Fibroblast of skin of abdomen (primary cell): ENCODE results near the gene IGFBP7.
"Not testable (repeated sequence)": the region's sequence is repeated elsewhere in the genome, so short reads cannot be mapped to it uniquely, and the experiment has no call there.

Source experiments
- DNase-seq: peaks from one replicate; pipeline ENCODE4 v3.0.0-alpha.2; 2013

IGFBP7 gene

GRCh38 chr4:57068237-57068981 is 41.8 kb downstream of the IGFBP7 start:
- no peak for DNase-seq

GRCh38 chr4:57065730-57066482 is 44.3 kb downstream of the IGFBP7 start:
- no peak for DNase-seq

- peak; percentile 83 for DNase-seq
These were observed 45.1 kb downstream of the IGFBP7 start for GRCh38 chr4:57064811-57065711.

GRCh38 chr4:57064120-57064519 is 46.1 kb downstream of the IGFBP7 start:
- no peak for DNase-seq

- no peak for DNase-seq
These were observed 46.7 kb downstream of the IGFBP7 start for GRCh38 chr4:57063518-57063917.

GRCh38 chr4:57061395-57061794 is 48.8 kb downstream of the IGFBP7 start:
- peak; percentile 78 for DNase-seq

GRCh38 chr4:57060717-57061067 is 49.5 kb downstream of the IGFBP7 start:
- DNase-seq, result not testable (repeated sequence)

- DNase-seq, result no peak
These were observed 50.1 kb downstream of the IGFBP7 start for GRCh38 chr4:57059890-57060716.

GRCh38 chr4:57055886-57056285 is 54.3 kb downstream of the IGFBP7 start:
- DNase-seq, result no peak

GRCh38 chr4:57053508-57053907 is 56.7 kb downstream of the IGFBP7 start:
- peak; percentile 70 for DNase-seq

- no peak for DNase-seq
These were observed 58.7 kb downstream of the IGFBP7 start for GRCh38 chr4:57051524-57051923.

- no peak for DNase-seq
These were observed 59.1 kb downstream of the IGFBP7 start for GRCh38 chr4:57051095-57051494.

- peak; percentile 31 for DNase-seq
These were observed 61.4 kb downstream of the IGFBP7 start for GRCh38 chr4:57048590-57049304.

GRCh38 chr4:57047046-57047445 is 63.1 kb downstream of the IGFBP7 start:
- not testable (repeated sequence) for DNase-seq

GRCh38 chr4:57044996-57045395 is 65.2 kb downstream of the IGFBP7 start:
- DNase-seq, result peak; percentile 89

- DNase-seq, result peak; percentile 91
These were observed 65.9 kb downstream of the IGFBP7 start for GRCh38 chr4:57044279-57044678.

GRCh38 chr4:57043347-57044251 is 66.6 kb downstream of the IGFBP7 start:
- peak; percentile 88 for DNase-seq

GRCh38 chr4:57042711-57043169 is 67.4 kb downstream of the IGFBP7 start:
- DNase-seq, result peak; percentile 57

GRCh38 chr4:57041020-57041419 is 69.2 kb downstream of the IGFBP7 start:
- no peak for DNase-seq

- no peak for DNase-seq
These were observed 69.7 kb downstream of the IGFBP7 start for GRCh38 chr4:57040510-57040909.
